NCI-H446 treated with DMSO at 0.1 percent for 48 hours (cell line): ENCODE data around the gene PJA2.
"Not testable (repeated sequence)": the region's sequence is repeated elsewhere in the genome, so short reads cannot be mapped to it uniquely, and the experiment has no call there.

Source experiments
- DNase-seq: peaks from one replicate; lab custom pipeline; 2025; lab: John Stamatoyannopoulos, UW

PJA2 gene

DNA sequence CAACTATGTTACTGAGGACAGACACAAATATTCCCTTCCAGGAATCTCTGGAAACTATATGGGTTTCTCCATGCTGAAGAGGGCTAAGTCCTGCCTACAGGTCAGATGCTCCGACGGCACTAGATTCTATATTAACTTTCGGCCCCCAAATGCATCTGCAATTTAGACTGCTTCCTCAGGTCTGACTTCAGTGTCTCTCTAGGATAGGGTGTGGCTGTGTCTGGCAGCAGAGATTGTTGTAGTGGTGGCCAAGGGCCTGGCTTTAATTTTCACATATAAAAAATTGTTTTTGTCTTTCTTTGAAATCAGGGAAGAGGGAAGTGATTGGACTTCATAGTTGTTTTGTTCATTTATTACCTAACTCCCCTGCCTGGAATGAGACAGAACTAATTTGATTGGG lies 101.8 kb downstream of the PJA2 start:
- no peak for DNase-seq

DNA sequence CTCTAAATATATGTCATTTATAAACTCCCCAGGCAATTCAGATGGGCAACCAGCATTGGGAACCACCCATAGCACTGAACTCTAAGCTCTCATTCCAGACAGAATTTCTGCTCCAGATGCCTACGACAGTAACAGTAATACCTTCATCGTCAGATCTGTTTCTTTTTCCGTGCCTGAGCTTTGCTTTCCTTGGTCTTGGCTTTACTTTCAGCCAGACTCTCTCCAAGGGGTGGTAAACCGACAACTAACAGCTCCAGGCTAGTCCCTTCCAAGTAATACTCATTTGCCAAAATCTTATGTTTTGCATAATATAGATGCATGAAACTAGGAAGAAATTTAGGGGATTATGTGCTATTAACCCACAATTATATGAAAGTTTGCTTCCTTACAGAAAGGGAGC lies 102.3 kb downstream of the PJA2 start:
- no peak for DNase-seq

DNA sequence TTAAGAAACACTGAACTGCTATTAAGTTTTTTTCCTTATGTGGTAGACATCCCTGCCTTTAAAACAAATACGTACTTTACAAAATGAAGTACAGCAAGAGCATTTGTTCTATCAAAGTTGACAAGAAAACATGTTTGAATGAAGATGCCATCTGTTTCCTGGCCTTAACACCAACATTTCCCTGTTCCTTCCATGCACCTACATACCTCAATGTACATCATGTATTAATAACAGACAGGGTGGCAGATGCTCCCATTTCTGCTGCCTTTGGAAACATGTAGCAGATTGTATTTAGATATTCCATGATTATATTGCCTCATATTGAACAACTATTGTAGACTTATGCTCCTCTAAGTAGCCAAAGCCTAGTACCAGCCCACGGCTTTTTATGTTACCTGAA lies 104.4 kb downstream of the PJA2 start:
- peak; percentile 79 for DNase-seq

DNA sequence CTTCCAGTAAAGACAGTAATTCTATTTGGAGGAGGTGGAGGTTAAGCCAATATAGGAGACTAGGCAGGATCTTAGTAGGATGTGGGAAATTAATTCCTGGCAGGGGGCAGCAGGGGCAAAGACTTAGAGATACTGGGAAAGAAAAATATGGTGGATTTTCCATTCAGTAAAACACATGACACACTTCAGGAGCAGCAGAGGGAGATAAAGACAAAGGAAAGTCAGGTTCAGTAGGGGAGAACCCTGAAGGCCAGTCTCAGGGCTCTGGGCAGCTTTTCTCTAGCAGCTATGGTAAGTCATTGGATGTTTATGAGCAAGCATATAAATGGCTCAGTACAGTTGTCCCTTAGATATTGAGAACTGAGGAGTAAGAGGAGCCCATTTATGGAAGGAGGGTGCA lies 105.5 kb downstream of the PJA2 start:
- DNase-seq: no peak

DNA sequence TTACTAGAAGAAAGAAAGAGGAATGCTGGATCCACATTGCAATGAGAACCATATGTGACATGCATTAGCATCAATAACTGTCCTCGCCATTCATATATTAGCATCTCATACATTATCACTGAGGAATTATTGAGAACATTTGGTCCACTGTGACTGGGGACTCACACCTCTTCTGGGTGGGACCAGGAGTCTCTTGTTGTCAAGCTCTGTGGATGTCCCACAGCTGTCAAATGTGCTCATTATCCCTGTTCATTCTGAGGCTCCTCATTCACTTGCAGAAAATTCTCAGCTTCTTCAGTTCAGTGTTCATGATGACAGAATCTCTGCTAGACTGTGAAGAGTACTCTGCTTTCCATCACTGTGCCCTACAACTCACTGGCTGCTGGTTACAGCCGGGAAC lies 109.4 kb downstream of the PJA2 start:
- DNase-seq: no peak

DNA sequence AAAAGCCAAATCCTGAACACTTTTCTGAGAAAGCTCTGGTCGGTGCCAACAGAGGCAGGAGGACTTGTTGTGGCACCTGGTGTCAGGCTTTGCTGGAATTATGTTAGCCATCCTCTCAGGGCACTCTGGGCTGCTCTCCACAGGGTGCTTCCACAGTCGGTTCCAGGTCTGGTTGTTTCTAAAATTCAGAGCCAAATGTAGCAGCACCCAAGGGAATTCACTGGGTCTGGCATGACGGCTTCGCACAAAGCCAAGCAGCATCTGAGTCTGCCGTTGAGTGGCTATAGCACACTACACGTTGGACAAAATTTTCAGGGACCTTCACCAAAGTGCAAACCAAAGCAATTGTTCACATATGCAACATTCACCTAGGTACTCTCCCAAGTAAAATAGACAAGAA lies 110.2 kb downstream of the PJA2 start:
- peak; percentile 78 for DNase-seq

DNA sequence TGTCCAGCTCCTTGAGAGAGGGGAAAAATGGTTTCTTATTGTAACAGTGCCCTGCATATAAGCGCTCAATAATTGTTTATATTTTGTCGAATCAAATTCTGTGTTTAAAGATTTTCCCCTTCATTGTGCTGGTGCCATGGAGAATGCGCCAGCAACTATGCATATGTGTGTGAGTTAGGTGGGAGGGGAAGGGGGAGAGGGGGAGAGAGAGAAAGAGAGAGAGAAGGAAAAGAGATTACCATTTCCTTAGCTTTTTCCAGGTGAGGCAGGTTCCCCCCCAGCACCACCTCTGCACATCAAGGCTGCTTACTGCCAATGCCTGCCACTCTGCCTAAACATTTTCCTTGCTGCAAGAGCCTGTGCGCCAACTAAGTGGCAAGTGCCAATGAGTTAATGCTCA lies 111.0 kb downstream of the PJA2 start:
- no peak for DNase-seq

DNA sequence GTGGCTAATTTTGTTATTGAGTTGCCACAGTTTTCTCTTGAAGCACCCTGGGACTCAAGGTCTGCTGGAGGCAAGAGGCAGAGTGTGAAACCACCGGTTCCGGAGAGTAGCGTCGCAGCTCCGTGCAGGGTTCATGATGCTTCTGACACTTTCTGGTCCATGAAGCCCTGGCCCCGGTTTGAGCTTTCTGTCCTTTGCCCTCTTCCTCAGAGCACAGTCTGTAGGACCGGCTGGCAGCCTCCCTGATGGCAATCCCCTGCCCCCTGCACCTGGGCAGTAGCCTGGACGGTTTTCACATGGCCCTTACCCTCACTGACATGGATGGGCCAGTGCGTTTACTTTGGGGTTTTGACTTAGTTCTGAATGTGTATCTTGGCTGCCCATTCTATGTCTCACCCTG lies 111.9 kb downstream of the PJA2 start:
- no peak for DNase-seq

DNA sequence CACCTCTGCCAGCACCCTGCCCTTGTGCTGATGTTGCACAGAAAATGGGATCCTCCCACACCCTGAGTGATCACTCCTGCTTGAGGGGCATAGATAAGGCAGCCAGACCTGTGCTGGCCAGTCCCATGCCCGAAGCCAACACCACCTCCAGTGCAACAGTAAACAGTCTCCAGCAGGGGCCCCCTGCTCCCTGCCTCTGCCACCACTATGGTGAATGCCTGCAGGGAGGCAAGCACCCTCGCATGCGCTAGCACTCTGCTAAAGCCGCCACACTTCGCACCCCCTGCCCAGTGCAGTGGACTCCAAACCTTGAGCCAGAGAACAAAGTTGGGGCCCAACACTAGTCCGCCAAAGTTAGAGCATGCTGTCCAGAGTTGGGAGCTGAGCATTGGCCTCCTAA lies 118.7 kb downstream of the PJA2 start:
- DNase-seq: no peak

DNA sequence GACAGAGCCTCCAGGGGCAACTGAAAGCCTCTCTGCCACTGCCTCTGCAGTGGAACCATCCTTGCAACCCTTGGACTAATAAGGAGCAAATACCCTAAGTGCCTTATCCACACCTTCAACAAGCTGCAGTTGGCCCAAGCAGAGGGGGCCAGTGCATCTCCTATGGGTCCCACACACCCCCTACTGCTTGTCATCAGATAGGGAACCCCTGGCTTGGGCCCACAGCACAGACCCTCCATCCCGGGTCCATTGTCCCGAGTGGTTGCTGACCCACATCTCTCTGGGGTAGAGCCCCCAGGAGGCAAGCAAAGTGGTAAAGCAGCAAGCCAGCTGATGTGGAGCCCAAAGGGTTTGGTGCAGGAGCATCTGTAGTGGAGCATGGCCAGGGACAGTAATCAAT lies 119.5 kb downstream of the PJA2 start:
- DNase-seq: no peak

DNA sequence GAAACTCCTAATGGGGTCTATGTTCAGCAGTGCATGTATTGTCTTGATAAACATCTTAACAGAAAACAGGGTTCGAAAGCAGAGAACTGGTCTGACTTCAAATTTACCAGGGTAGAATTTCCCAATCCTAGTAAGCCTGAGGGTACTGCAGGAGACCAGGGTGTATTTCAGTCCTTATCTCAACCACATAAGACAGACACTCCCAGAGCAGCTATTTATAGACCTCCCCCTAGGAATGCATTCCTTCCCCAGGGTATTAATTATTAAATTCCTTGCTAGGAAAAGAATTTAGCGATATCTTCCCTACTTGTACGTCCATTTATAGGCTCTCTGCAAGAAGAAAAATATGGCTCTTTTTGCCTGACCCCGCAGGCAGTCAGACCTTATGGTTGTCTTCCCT lies 123.1 kb downstream of the PJA2 start:
- DNase-seq: not testable (repeated sequence)
